ENCODE results near the gene DOCK2.

Gene DOCK2

DNA sequence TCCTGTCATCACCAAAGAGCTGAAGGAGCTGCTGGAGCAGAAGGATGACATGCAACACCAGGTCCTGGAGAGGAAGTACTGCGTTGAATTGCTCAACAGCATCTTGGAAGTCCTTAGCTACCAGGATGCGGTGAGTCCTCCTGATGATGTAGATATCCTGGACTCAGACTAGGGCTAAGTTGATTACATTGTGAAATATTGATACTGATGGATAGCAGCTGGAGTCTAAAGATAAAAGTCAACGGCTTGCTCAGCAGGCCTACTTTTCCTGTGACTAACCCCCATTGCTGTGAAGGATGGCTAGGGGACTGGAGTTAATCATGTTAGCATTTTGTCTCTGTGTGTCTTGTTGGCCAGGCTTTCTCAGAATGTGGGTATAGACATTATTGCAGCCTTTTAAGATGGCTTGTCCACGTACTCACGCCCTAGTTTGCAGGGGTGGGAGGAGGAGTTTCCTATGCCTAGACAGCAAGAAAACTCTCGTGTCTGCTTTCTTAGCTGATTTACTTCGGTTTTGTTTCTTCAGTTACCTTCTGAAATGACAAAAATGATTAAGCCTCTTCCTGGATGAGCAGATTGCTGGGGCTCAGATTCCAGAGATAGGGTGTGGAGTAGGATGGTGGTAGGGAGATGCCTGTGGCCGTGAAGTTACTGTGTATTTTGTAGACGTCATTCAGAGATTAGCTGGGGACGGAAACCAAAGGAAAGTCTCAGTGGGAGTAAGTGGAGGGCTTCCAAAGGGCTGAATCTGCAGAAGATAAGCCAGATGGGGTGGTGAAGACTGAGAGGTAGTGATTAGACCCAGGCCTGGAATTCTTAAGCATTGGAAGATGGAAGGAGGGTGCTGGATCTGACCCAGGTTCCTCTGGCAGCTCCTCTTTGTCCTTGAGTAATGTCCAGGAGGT, 166.3 kb downstream of the DOCK2 start:
- Histone ChIP-seq H3K79me2 (ENCODE audit: low read length) (no peaks in the 10 kb centered on the region), H3K4me2 (ENCODE audit: low read depth, low read length) (no peak overlapping the region), H3K9me2 (replicated peaks; ENCODE audit: insufficient read depth, low read length) (no peaks in the 10 kb centered on the region), H3K36me3 (replicated peaks; ENCODE audit: insufficient read depth, low read length) (no peaks in the 10 kb centered on the region), H3F3A (ENCODE audit: insufficient read depth, low read length) (no peaks in the 10 kb centered on the region), H3K27me3 (replicated peaks; ENCODE audit: insufficient read depth, low read length) (no peaks in the 10 kb centered on the region), H3K9me3 (replicated peaks; ENCODE audit: insufficient read depth, low read length) (no peaks in the 10 kb centered on the region), H3K4me3 (ENCODE audit: low read length) (no peak overlapping the region), H3K27ac (ENCODE audit: low read length) (no peak overlapping the region), H3K9ac (ENCODE audit: low read length) (no peak overlapping the region), H4K20me1 (ENCODE audit: insufficient read depth, low read length) (no peaks in the 10 kb centered on the region), H2AFZ (ENCODE audit: low read length) (no peak overlapping the region), H3K4me1 (ENCODE audit: low read length) (no peaks in the 10 kb centered on the region)
- DNase-seq: no peak
- TF ChIP-seq EZH2 (optimal IDR thresholded peaks at IDR 0.05; ENCODE audit: low read depth, low read length) (no peak), EZH2phosphoT487 (IDR thresholded peaks at IDR 0.05; ENCODE audit: low read length) (no peak)
- TF ChIP-seq, protein P1, sequence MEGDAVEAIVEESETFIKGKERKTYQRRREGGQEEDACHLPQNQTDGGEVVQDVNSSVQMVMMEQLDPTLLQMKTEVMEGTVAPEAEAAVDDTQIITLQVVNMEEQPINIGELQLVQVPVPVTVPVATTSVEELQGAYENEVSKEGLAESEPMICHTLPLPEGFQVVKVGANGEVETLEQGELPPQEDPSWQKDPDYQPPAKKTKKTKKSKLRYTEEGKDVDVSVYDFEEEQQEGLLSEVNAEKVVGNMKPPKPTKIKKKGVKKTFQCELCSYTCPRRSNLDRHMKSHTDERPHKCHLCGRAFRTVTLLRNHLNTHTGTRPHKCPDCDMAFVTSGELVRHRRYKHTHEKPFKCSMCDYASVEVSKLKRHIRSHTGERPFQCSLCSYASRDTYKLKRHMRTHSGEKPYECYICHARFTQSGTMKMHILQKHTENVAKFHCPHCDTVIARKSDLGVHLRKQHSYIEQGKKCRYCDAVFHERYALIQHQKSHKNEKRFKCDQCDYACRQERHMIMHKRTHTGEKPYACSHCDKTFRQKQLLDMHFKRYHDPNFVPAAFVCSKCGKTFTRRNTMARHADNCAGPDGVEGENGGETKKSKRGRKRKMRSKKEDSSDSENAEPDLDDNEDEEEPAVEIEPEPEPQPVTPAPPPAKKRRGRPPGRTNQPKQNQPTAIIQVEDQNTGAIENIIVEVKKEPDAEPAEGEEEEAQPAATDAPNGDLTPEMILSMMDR (IDR thresholded peaks at IDR 0.05; ENCODE audit: low read length): no peak

DNA sequence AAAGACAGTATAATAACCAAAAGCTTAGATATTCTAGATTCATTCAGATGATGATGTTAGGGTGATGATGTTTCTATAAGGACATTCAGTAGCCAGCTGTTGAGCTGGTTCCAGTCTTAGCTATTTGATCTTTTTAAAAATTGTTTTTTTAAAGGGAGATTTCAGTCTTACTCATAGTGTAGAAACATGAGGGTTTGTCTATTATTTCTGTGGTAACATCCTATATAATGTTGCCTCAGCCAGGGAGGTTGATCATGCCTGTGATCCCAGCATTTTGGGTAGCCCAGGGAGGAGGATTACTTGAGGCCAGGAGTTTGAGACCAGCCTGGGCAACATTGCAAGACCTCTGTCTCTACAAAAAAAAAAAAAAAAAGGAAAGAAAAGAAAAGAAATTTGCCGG, 167.8 kb downstream of the DOCK2 start:
- H3K9me2 ChIP-seq (replicated peaks; ENCODE audit: insufficient read depth, low read length): no peaks in the 10 kb centered on the region
- H4K20me1 ChIP-seq (ENCODE audit: insufficient read depth, low read length): no peaks in the 10 kb centered on the region
- no peaks in the 10 kb centered on the region for H3F3A ChIP-seq (ENCODE audit: insufficient read depth, low read length)
- H3K9me3 ChIP-seq (replicated peaks; ENCODE audit: insufficient read depth, low read length): no peaks in the 10 kb centered on the region
- H3K79me2 ChIP-seq (ENCODE audit: low read length): no peaks in the 10 kb centered on the region
- H2AFZ ChIP-seq (ENCODE audit: low read length): no peak overlapping the region
- H3K36me3 ChIP-seq (replicated peaks; ENCODE audit: insufficient read depth, low read length): no peaks in the 10 kb centered on the region
- DNase-seq: no peak
- TF ChIP-seq EZH2phosphoT487 (IDR thresholded peaks at IDR 0.05; ENCODE audit: low read length) (no peak), EZH2 (optimal IDR thresholded peaks at IDR 0.05; ENCODE audit: low read depth, low read length) (no peak)
- TF ChIP-seq, protein P1 (IDR thresholded peaks at IDR 0.05; ENCODE audit: low read length): no peak
- no peak overlapping the region for H3K4me3 ChIP-seq (ENCODE audit: low read length)
- H3K4me2 ChIP-seq (ENCODE audit: low read depth, low read length): no peak overlapping the region
- H3K27ac ChIP-seq (ENCODE audit: low read length): no peak overlapping the region
- H3K9ac ChIP-seq (ENCODE audit: low read length): no peak overlapping the region
- H3K27me3 ChIP-seq (replicated peaks; ENCODE audit: insufficient read depth, low read length): no peaks in the 10 kb centered on the region
- no peaks in the 10 kb centered on the region for H3K4me1 ChIP-seq (ENCODE audit: low read length)

DNA sequence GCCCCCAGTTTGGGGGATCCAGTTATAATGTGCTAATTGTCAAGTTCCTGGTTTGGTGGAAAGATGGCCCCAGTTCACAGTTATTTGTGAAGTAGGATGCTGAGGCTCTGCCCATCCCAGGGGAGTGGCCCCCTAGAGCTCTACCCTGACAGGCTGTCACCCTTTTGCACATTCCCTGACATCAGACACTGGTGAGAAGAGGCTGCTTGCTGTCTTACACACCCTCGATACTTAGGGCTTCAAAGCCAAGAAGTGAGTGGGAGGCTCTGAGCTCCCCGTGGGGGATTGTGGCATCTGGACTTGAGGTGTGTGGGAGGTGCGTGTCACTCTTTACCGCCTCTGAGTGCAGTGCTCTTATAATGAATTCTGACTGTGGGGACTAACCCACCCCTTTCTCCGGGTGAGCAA, 168.5 kb downstream of the DOCK2 start:
- H3K4me1 ChIP-seq (ENCODE audit: low read length): no peaks in the 10 kb centered on the region
- H3K9ac ChIP-seq (ENCODE audit: low read length): no peak overlapping the region
- no peaks in the 10 kb centered on the region for H3F3A ChIP-seq (ENCODE audit: insufficient read depth, low read length)
- H3K9me3 ChIP-seq (replicated peaks; ENCODE audit: insufficient read depth, low read length): no peaks in the 10 kb centered on the region
- no peak overlapping the region for H3K4me2 ChIP-seq (ENCODE audit: low read depth, low read length)
- no peaks in the 10 kb centered on the region for H4K20me1 ChIP-seq (ENCODE audit: insufficient read depth, low read length)
- no peaks in the 10 kb centered on the region for H3K36me3 ChIP-seq (replicated peaks; ENCODE audit: insufficient read depth, low read length)
- no peaks in the 10 kb centered on the region for H3K79me2 ChIP-seq (ENCODE audit: low read length)
- no peaks in the 10 kb centered on the region for H3K27me3 ChIP-seq (replicated peaks; ENCODE audit: insufficient read depth, low read length)
- no peak overlapping the region for H2AFZ ChIP-seq (ENCODE audit: low read length)
- TF ChIP-seq EZH2phosphoT487 (IDR thresholded peaks at IDR 0.05; ENCODE audit: low read length) (no peak), EZH2 (optimal IDR thresholded peaks at IDR 0.05; ENCODE audit: low read depth, low read length) (no peak)
- TF ChIP-seq, protein P1 (IDR thresholded peaks at IDR 0.05; ENCODE audit: low read length): no peak
- no peak for DNase-seq
- H3K9me2 ChIP-seq (replicated peaks; ENCODE audit: insufficient read depth, low read length): no peaks in the 10 kb centered on the region
- H3K4me3 ChIP-seq (ENCODE audit: low read length): no peak overlapping the region
- H3K27ac ChIP-seq (ENCODE audit: low read length): no peak overlapping the region

All from MM.1S (cell line).